HG03565 (cell line): ENCODE data around the gene ZNF813.

Source experiments
- ATAC-seq: cut with Tn5 transposase; IDR thresholded peaks from one replicate; pipeline ENCODE4 v1.9.1; 2021; ENCODE audit warnings: mild to moderate bottlenecking, moderate library complexity; ENCODE audit not compliant: unreplicated experiment

Gene ZNF813

DNA sequence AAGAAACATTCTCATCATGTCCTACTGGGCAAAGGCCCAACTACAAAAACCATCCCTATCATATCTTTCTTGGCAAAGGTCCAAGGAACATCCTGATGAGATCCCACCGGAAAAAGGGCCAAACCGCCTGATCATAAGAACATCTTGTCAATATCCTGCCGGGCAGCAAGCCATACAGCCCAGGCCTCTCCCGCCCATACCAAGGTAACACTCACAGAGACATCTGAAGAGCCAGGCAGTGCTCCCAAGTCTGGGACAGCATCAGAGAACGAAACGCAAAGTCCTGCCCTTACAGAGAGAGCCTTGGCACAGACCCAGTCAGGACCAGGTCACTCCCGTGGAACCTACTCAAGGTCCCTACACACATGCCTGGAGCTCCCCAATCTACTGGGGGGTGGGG, 51.9 kb downstream of the ZNF813 start:
- no peak for ATAC-seq

DNA sequence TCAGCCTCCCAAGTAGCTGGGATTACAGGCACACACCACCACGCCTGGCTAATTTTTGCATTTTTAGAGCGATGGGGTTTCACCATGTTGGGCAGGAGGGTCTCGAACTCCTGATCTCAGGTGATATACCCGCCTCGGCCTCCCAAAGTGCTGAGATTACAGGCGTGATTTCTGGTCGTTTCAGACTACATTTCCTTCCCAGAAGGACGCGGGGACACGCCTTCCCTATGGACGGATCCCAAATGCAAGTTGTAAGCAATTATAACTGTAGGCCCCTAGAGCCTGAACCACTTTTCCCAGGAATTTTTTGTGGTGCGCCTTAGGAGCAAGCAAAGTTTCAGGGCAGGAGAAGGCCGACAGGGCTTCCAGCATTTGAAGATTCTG, 52.6 kb downstream of the ZNF813 start:
- no peak for ATAC-seq

DNA sequence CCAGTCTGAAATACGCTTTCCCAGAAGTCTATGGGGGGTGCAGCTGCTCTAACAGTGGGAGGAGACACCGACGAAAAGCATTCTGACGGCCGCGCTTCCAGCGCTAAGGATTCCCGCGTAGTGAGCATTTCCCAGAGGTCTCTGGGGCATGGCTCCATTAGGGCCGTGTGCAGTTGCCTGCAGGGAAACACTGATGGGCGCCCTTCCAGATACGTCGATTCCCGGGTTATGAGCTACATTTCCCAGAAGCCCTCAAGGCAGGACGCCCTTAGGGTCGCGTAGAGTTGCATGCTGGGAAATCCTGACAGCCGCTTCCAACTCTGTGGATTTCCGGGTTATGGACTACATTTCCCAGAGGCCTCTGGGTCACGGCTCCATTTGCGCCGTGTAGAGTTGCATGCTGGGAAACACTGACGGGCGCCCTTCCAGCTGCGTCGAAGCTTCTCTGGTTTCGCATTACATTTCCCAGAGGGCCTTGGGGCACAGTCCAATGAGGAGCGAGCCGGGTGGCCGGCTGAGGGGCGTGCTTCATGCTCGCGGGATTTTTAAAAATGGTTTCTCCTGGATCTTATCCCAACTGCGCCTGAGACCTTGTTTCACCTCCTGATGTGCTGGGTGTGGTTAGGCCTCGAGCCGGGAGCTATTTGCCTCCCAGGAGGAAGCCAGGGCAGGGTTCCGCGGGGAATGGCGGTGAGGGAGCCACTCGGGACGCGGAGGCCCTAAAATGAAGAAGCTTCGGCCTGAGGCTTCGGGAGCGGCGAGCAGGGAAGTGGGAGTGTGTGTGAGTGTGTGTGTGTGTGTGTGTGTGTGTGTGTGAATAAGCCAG, 53.2 kb downstream of the ZNF813 start:
- peak; percentile 97 for ATAC-seq

DNA sequence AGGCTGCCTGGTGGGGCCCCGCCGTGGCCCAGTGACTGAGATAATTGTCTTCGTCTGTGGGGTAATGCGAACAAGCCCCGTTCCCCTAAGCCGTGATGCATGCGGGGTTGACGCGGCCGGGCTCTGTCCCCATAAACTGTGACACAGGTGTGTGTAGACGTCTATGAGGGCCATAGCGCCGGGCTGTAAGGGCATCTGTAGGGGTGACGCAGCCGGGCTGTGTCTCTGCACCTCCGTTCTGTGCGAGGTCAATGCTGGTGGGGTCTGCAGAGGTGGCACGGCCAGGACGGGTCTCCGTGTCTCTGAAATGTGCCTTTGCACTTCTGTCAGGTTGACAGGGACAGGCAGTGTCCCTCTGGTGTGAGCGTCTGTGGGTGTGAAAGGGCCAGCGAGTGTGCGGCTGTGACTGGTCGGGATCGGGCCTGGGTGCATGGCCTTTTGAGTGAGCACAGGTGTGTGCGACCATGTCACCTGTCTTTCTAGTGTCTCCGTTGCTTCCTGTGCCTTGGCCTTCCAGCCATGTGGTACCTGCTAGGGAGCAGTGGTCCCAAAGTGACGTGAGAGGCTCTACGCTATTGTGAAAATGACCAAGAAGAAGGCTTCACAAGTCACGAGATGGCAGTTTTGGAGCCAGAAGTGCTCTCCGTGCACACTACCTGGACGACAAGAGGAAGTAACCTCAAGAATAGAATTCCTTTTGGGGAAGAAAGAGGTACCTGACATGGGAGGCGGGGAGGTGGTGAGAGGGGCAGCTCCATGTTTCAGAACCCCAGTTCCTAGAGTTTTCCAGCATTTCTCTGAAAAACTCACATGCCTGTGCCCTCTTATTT, 54.1 kb downstream of the ZNF813 start:
- ATAC-seq: no peak

DNA sequence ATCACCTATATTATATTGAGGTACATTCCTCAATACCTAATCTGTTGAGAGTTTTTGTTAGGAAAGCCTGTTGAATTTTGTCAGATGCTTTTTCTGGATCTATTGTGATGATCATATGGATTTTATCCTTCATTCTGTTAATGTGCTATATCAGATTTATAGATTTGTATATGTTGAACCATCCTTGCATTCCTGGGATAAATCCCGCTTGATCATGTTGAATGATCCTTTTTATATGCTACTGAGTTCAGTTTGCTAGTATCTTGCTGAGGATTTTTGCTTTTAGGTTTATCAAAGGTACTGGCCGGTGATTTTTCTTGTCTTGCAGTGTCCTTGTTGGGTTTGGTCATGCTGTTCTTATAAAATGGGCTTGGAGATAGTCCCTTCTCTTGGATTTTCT, 58.4 kb downstream of the ZNF813 start:
- ATAC-seq: no peak

DNA sequence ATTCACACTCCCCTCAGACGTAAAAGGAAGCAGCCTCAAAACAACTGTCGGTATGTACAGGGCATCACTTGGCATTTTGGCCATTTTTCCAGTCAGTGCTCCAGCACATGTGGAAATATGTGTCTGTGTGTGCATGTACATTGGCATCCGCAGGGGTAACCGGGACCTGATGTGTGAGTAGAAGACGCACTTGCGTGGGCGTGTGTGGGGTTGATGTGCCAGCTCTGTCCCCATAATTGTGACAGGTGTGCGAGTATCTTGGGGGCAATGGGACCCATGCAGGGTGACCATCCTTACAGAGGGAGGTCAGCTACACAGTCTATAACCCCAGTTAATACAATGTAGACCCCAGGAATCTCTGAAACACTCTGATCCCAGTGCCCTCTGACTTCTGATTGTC, 63.1 kb downstream of the ZNF813 start:
- no peak for ATAC-seq

DNA sequence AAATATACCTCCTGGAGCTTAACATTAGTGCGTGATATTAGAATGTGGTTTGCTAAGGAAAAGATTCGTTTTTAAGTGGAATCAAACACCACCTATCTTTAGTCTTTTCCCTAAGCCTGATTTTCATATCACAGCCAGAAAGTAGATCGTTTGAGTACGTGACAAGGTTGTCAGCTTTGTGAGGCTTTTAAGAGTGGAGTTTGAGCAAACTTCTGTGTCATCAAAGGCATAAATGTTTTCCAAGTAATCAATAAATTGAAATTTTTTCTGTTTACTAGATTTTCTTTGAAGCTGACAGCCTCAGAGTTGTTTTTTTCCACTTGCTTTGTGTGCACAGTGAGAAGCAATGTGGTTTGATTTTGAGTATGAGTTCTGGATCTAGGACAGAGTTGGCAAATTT, 63.9 kb downstream of the ZNF813 start:
- ATAC-seq: no peak

DNA sequence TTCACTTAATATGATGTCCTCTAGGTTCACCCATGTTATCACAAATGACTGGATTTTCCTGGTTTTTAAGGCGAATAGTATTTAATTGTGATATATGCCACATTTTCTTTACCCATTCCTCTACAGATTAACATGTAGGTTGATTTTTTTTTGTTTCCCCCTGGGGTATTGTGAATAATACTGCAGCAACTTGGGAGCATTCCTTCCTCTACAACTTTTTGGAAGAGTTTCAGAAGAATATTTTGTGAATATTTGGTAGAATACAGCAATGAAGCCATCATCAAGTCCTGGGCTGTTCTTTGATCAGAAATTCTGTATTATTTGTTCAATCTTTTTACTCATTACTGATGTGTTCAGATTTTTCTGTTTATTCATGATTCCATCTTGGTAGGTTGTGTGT, 64.8 kb downstream of the ZNF813 start:
- no peak for ATAC-seq

DNA sequence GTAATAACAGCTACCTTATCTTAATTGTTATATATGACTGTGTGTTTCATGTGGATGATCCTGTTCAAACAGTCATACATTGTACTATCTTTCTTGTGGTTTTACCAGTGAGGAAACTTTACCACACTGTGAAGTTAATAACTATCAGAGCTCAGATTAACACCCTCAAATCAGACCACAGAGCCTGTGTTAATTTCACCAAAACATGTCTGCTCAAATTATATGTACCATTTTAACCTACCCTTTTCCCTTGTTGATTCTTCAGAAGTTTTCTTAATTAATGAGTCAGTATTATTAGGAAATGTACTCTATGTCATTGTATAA, 68.7 kb downstream of the ZNF813 start:
- ATAC-seq: no peak

DNA sequence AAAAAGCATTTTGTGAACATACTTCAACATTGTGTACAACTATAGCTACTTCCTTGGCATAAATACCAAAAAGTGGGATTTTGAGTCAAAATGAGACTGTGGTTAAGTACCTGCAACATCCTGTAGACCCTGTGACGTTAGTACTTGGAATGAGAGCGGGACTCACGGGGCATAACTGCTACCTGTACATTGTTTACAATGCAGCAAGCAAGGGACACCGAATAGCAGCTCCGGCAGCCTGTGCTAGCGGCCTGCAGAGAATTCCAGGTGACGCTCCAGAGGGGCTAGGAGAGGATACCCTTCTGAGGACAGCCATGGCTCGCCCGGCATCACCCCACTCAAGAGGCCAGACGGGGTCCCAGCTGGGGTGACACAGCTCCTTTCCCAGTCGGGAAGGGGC, 69.6 kb downstream of the ZNF813 start:
- no peak for ATAC-seq

DNA sequence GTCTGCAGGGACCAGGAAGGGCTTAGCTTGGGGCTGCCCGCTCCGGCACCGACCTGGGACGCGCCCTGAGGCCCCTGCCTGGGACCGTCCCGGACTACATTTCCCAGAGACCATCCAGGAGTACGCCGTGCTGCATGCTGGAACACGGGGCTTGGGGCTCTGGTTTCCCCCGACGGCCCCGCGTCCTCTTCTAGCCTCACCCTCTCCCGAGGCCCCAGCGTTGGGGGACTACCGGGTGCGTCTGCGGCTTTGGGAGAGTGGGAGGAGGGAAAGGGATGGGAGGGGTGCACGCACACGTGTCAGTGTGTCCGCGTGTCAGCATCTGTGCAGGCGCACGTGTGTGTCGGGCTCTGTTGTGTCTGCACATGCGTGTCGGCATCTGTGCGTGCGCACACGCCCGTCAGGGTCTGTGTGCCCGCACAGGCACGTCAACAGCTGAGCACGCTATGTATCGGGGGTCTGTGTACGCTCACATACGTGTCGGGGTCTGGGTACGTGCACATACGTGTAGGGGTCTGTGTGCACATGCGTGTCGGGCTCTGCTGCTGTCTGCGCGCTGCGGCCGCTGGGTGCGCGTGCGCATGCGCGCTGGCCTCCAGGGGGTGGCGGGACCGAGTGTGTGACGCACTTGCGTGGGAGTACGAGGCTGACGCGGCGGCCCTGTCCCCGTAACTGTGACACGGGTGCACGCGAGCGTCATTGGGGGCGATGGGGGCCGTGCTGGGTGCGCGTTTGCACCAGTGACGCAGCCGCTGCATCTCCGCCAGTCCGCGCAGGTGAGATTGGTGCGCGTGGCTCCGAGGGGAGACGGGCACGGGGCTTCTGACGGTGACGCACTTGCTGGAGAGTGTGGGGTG, 70.2 kb downstream of the ZNF813 start, which contains the start of gene ZNF331:
TSS of gene ZNF331 (plus strand) at position 625 of the 857 bp plus-strand sequence. CDS start 31,232 bp downstream, outside the sequence.
- ATAC-seq: no peak

DNA sequence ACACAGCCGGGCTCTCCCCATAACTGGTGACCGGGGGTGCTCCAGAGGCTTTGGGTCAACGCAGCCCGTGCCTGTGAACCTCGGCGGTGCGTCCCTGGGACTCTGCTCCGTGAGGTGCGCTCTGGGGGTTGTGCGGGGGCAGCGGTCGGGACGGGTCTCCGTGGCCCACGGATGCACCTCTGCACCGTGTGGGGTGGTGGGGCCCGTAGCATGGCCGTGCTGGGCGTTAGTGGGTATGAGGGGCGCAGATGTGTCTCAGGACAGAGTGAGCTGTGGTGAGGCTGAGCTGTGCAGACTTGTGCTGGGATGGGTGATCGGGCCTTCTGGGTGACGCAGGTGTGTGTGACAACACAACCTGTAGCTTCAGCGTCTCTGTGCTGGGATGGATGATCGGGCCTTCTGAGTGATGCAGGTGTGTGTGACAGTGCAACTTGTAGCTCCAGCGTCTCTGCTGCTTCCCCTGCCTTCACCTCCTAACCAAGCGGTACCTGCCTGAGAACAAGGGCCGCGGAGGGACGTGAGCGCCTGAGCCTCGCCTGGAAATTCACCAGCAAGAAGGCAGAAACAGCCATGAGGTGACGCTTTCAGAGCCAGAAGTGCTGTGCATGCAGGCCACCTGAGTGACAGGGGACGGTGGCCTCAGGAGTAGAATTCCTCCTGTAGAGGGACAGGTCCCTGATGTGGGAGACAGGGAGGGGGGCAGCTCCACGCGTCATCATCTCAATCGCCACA, 71.0 kb downstream of the ZNF813 start:
- ATAC-seq: no peak

DNA sequence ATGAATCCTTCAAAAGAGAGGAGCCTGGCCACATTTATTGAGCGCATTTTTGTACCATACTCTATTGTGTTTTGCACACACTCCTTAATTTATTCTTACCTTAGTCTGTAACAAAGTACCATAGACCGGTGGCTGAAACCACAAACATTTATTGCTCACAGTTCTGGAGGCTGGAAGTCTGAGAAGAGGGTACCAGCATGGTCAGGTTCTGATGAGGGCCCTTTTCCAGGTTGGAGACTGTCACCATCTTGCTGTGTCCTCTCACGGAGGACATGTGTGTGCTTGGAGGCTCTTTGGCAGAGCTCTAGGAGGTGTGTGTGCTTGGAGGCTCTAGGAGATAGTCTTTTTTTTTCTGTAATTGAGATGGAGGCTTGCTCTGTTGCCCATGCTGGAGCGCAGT, 72.6 kb downstream of the ZNF813 start:
- no peak for ATAC-seq

DNA sequence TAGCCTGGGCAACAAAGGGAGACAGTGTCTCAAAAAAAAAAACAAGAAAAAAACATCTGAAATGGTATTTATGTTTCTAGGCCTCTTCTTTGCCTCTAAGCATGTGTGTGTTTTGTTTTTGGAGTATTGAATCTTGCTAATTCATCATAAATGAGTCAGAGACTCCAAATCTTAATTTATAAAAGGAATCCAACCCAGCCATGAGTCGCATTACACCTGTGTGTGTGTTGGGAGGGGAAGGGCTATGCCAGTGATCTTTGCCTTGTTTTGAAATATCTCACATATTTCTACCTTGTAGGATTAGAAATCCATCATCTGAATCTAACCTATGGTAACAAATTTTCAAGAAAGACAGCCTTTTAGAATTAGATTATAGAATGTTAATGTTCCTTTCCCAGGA, 74.4 kb downstream of the ZNF813 start:
- no peak for ATAC-seq

DNA sequence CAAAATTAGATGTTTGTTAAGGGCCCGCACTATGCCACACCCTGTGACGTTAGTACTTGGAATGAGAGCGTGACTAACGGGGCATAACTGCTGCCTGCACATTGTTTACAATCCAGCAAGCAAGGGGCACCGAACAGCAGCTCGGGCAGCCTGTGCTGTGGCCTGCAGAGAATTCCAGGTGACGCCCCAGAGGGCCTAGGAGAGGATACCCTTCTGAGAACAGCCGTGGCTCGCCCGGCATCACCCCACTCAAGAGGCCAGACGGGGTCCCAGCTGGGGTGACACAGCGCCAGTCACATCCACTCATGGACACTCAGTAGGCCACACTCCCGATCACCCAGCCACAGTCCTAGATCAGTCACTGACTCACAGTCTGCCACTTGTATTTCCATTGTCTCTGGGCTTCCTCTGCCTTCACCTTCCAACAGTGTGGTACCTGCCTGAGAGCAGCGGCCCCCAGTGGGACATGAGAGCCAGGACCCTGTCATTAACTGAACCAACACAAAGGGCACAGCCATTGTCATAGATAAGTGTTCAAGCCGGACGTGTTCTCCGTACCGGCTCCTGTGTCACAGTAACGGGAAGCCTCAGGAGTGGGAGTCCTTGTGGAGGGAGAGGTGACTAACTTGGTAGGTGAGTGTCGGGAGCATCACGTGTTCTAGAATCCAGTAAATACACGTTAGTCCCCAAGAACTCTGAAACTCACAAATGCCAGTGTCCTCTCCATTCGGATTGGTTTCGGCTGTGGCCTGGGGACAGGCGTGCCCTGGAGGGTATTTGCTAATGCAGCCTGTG, 77.9 kb downstream of the ZNF813 start:
- no peak for ATAC-seq
